ENCODE measurements around the gene SH3RF3.

- TF ChIP-seq CTCF (IDR thresholded peaks at IDR 0.05; ENCODE audit: insufficient read depth, low read depth, low read length), result no peak
- no peak for TF ChIP-seq EZH2 (IDR thresholded peaks at IDR 0.05; ENCODE audit: insufficient read depth, low read length)
Observed at GRCh38 chr2:109532728-109533076, 403.7 kb downstream of the SH3RF3 start.
